ENCODE data around the gene MNAT1.

GRCh38 chr14:60710494-60710893 is 24.1 kb upstream of the MNAT1 start:
- no peak for TF ChIP-seq CTCF (IDR thresholded peaks at IDR 0.05; ENCODE audit: poor library complexity, severe bottlenecking)
- no peak for TF ChIP-seq RAD21 (conservative IDR thresholded peaks at IDR 0.05)
